ENCODE measurements around the gene HOXA10.

The HOXA10 gene

GRCh38 chr7:27182285-27182841 lies 8.2 kb upstream of the HOXA10 start:
- TF ChIP-seq CTCF (IDR thresholded peaks at IDR 0.05; ENCODE audit: low read depth, low read length): no peak
- DNase-seq: no peak
- peaks cover 98% of the 10 kb centered on the region for H3K27me3 ChIP-seq
- H3K4me1 ChIP-seq: no peaks in the 10 kb centered on the region
- no peaks in the 10 kb centered on the region for H3K36me3 ChIP-seq
- no peaks in the 10 kb centered on the region for H3K9me3 ChIP-seq
- no peak overlapping the region for H3K4me3 ChIP-seq (ENCODE audit: low read depth, low read length)

- Histone ChIP-seq H3K9me3 (no peaks in the 10 kb centered on the region), H3K36me3 (no peaks in the 10 kb centered on the region), H3K4me1 (no peaks in the 10 kb centered on the region), H3K4me3 (ENCODE audit: low read depth, low read length) (no peak overlapping the region), H3K27me3 (peaks cover 98% of the 10 kb centered on the region)
- TF ChIP-seq CTCF (IDR thresholded peaks at IDR 0.05; ENCODE audit: low read depth, low read length): no peak
- no peak for DNase-seq
Observed at GRCh38 chr7:27181795-27182275, 7.7 kb upstream of the HOXA10 start.

GRCh38 chr7:27180431-27181420 lies 6.6 kb upstream of the HOXA10 start:
- H3K9me3 ChIP-seq: no peaks in the 10 kb centered on the region
- no peak for TF ChIP-seq CTCF (IDR thresholded peaks at IDR 0.05; ENCODE audit: low read depth, low read length)
- no peaks in the 10 kb centered on the region for H3K4me1 ChIP-seq
- peaks cover 98% of the 10 kb centered on the region for H3K27me3 ChIP-seq
- no peaks in the 10 kb centered on the region for H3K36me3 ChIP-seq
- DNase-seq: no peak
- H3K4me3 ChIP-seq (ENCODE audit: low read depth, low read length): no peak overlapping the region

- Histone ChIP-seq H3K9me3 (no peaks in the 10 kb centered on the region), H3K4me1 (no peaks in the 10 kb centered on the region), H3K27me3 (peaks cover 98% of the 10 kb centered on the region), H3K4me3 (ENCODE audit: low read depth, low read length) (no peak overlapping the region), H3K36me3 (no peaks in the 10 kb centered on the region)
- DNase-seq: peak; percentile 70
- peak; percentile 84 for TF ChIP-seq CTCF (IDR thresholded peaks at IDR 0.05; ENCODE audit: low read depth, low read length)
Observed at GRCh38 chr7:27179503-27180430, 5.6 kb upstream of the HOXA10 start.

- no peaks in the 10 kb centered on the region for H3K9me3 ChIP-seq
- H3K27me3 ChIP-seq: peaks cover 98% of the 10 kb centered on the region
- H3K4me1 ChIP-seq: no peaks in the 10 kb centered on the region
- no peaks in the 10 kb centered on the region for H3K36me3 ChIP-seq
- no peak for TF ChIP-seq CTCF (IDR thresholded peaks at IDR 0.05; ENCODE audit: low read depth, low read length)
- DNase-seq: no peak
- H3K4me3 ChIP-seq (ENCODE audit: low read depth, low read length): no peak overlapping the region
Observed at GRCh38 chr7:27179030-27179429, 4.9 kb upstream of the HOXA10 start.
